A549 treated with AZD9567 at 1 μM for 4 hours (cell line): ENCODE measurements around the gene GNPDA1. TPM values are rescaled to one million over a fixed set of nuclear protein-coding genes. Genes with fewer than 3 reads are reported as not detected.

ENCODE experiments used
- total RNA-seq: library from RNA; stranded (reverse); fragments of 200-300 nt; extraction: Qiagen RNA extraction; gene quantifications from 5 replicates; pipeline ENCODE4 v1.2.3, GENCODE V29; 2022; ENCODE audit not compliant: insufficient read depth

GNPDA1 gene
- total RNA-seq: 54.8 to 70.9 TPM (median 58.3 TPM) in 5 replicates

GRCh38 chr5:142012792-142013388, at the start of gene GNPDA1:
Gene GNPDA1, minus strand, starts transcription at chr5:142013027. Its CDS starts 992 bp downstream, at chr5:142012035.

GRCh38 chr5:141968914-141969608, 43.8 kb downstream of the GNPDA1 start, which contains the start of gene RNF14:
Gene RNF14, plus strand, starts transcription at chr5:141969105. Its CDS starts 4,484 bp downstream, at chr5:141973589.

GRCh38 chr5:141958113-141958512, 54.7 kb downstream of the GNPDA1 start, which contains the start of gene PCDH12:
Gene PCDH12, minus strand, starts transcription at chr5:141958202. Its CDS starts 351 bp downstream, at chr5:141957851.

Other genes starting within 250 kb of the GNPDA1 start
- 1.7 to 3.2 TPM (median 2.6 TPM) in 5 replicates for gene PCDH1, start 134.6 kb downstream of the GNPDA1 start, total RNA-seq
- gene DELE1, start 89.2 kb downstream of the GNPDA1 start, total RNA-seq: 43.2 to 61.4 TPM (median 61.0 TPM) in 5 replicates
- gene PCDH12, start 54.8 kb downstream of the GNPDA1 start, total RNA-seq: 0.02 TPM in 1 of 5 replicates, not detected in the others
- 47.0 to 70.0 TPM (median 60.2 TPM) in 5 replicates for gene RNF14, start 43.9 kb downstream of the GNPDA1 start, total RNA-seq
- 45.9 to 55.5 TPM (median 54.1 TPM) in 5 replicates for gene NDFIP1, start 95.8 kb upstream of the GNPDA1 start, total RNA-seq